Neuronal stem cell (in vitro differentiated cells): Measurements from ENCODE around the gene DIP2B.

Experiments
- DNase-seq: peaks from one replicate; pipeline ENCODE4 v3.0.0-alpha.2; 2013; ENCODE audit warnings: low spot score
- H2AFZ ChIP-seq: one replicate; pipeline ENCODE4 v1.6.1; 2013; ENCODE audit warnings: mild to moderate bottlenecking, low read length, inconsistent platforms
- H2AK5ac ChIP-seq: 2 replicates; pipeline ENCODE4 v1.6.1; 2013; ENCODE audit warnings: low read depth, mild to moderate bottlenecking, inconsistent platforms, low read length, moderate library complexity, mixed read lengths
- H2BK120ac ChIP-seq: 2 replicates; pipeline ENCODE4 v1.6.1; 2013; ENCODE audit warnings: low read depth, mild to moderate bottlenecking, inconsistent platforms, low read length, moderate library complexity, mixed read lengths
- H2BK12ac ChIP-seq: one replicate; pipeline ENCODE4 v1.6.1; 2013; ENCODE audit warnings: low read length, inconsistent platforms
- H2BK15ac ChIP-seq: 2 replicates; pipeline ENCODE4 v1.6.1; 2013; ENCODE audit warnings: mild to moderate bottlenecking, low read length, inconsistent platforms, mixed read lengths
- H2BK5ac ChIP-seq: one replicate; pipeline ENCODE4 v1.6.1; 2013; ENCODE audit warnings: inconsistent platforms, mild to moderate bottlenecking, low read length, moderate library complexity
- H3K14ac ChIP-seq: one replicate; pipeline ENCODE4 v1.6.1; 2013; ENCODE audit warnings: low read length, inconsistent platforms
- H3K18ac ChIP-seq: 2 replicates; pipeline ENCODE4 v1.6.1; 2013; ENCODE audit warnings: low read length, inconsistent platforms
- H3K23ac ChIP-seq: 2 replicates; pipeline ENCODE4 v1.6.1; 2013; ENCODE audit warnings: low read depth, mild to moderate bottlenecking, mixed read lengths, low read length, inconsistent platforms; ENCODE audit not compliant: poor library complexity
- H3K27ac ChIP-seq: replicated peaks from 3 replicates; pipeline ENCODE4 v1.5.1; 2013; ENCODE audit warnings: low read length, inconsistent platforms
- H3K27me3 ChIP-seq, 3 experiments: 2 replicates each; pipeline ENCODE4 v1.6.1; 2013; ENCODE audit warnings: low read length in 3 of 3, mild to moderate bottlenecking in 2 of 3, inconsistent platforms in 1 of 3, low read depth in 1 of 3, mixed read lengths in 1 of 3, moderate library complexity in 1 of 3; ENCODE audit not compliant: control insufficient read depth in 3 of 3, insufficient read depth in 3 of 3
- H3K36me3 ChIP-seq, 2 donors: replicated peaks in 1 of 2; 2 replicates each; pipeline ENCODE4 v1.6.1; 2013; ENCODE audit warnings: low read length in 2 of 2; ENCODE audit not compliant: control insufficient read depth in 2 of 2, insufficient read depth in 2 of 2
- H3K4ac ChIP-seq: 2 replicates; pipeline ENCODE4 v1.6.1; 2013; ENCODE audit warnings: inconsistent platforms, mild to moderate bottlenecking, low read length, moderate library complexity
- H3K4me1 ChIP-seq, 2 donors: 1 replicate in 1 of 2; 2 replicates in 1 of 2; pipeline ENCODE4 v1.6.1; 2013; ENCODE audit warnings: low read length in 2 of 2, low read depth in 1 of 2; ENCODE audit not compliant: control insufficient read depth in 2 of 2, insufficient read depth in 1 of 2
- H3K4me2 ChIP-seq: one replicate; pipeline ENCODE4 v1.6.1; 2013; ENCODE audit warnings: mild to moderate bottlenecking, low read length, inconsistent platforms; ENCODE audit not compliant: insufficient read depth, poor library complexity, severe bottlenecking
- H3K4me3 ChIP-seq, 2 donors: 2 replicates each; pipeline ENCODE4 v1.5.1; 2013; ENCODE audit warnings: low read length in 2 of 2, mild to moderate bottlenecking in 2 of 2, inconsistent platforms in 1 of 2, moderate library complexity in 1 of 2
- H3K79me1 ChIP-seq: one replicate; pipeline ENCODE4 v1.6.1; 2013; ENCODE audit warnings: low read depth, mild to moderate bottlenecking, inconsistent platforms, low read length, moderate library complexity
- H3K9ac ChIP-seq: one replicate; pipeline ENCODE4 v1.6.1; 2013; ENCODE audit warnings: mild to moderate bottlenecking, low read depth, low read length, inconsistent platforms; ENCODE audit not compliant: poor library complexity
- H3K9me3 ChIP-seq, 2 donors: replicated peaks in 1 of 2; 2 replicates each; pipeline versions ENCODE3 to v1.6.1; 2013; ENCODE audit warnings: low read length in 2 of 2, mild to moderate bottlenecking in 2 of 2, inconsistent platforms in 1 of 2, low read depth in 1 of 2, mixed read lengths in 1 of 2, moderate library complexity in 1 of 2; ENCODE audit not compliant: control insufficient read depth in 2 of 2, insufficient read depth in 1 of 2
- H4K8ac ChIP-seq: one replicate; pipeline ENCODE4 v1.6.1; 2013; ENCODE audit warnings: low read depth, mild to moderate bottlenecking, inconsistent platforms, low read length, moderate library complexity
- H4K91ac ChIP-seq: one replicate; pipeline ENCODE4 v1.6.1; 2013; ENCODE audit warnings: low read length, low read depth, mild to moderate bottlenecking, inconsistent platforms; ENCODE audit not compliant: poor library complexity
- WGBS, 2 donors: extraction: QIAGEN DNeasy Blood & Tissue Kit; methylation state at CpG; one replicate each; pipeline ENCODE4 v1.1.7; 2013; ENCODE audit warnings: missing lambda C conversion rate in 2 of 2, mixed read lengths in 1 of 2; ENCODE audit not compliant: insufficient read length in 2 of 2, insufficient replicate concordance in 1 of 2; ENCODE audit errors: extremely low coverage in 2 of 2; 5-methylcytosine and 5-hydroxymethylcytosine counted together

Gene DIP2B

GRCh38 chr12:50606675-50607375 is 102.0 kb downstream of the DIP2B start:
- Histone ChIP-seq H3K27ac (no peak overlapping the region), H4K8ac (no peak overlapping the region), H3K4me2 (no peak overlapping the region), H2BK120ac (no peak overlapping the region), H3K27me3 (no peaks in the 10 kb centered on the region), H3K36me3 (peaks cover 0 to under 1% of the 10 kb centered on the region in 2 donors), H4K91ac (no peak overlapping the region), H3K79me1 (peaks cover 2% of the 10 kb centered on the region), H3K9me3 (no peaks in the 10 kb centered on the region), H3K4ac (no peak overlapping the region), H2AK5ac (no peak overlapping the region), H3K4me3 (no peak overlapping the region), H3K4me1 (no peaks in the 10 kb centered on the region), H2BK5ac (no peak overlapping the region), H2BK15ac (no peak overlapping the region), H3K23ac (no peak overlapping the region), H2BK12ac (no peak overlapping the region), H3K18ac (no peak overlapping the region), H3K9ac (no peak overlapping the region), H2AFZ (no peak overlapping the region), H3K14ac (no peak overlapping the region)
- no peak for DNase-seq
- WGBS, 2 donors = no CpG with 5 or more reads among the region's 5 CpGs

DNA sequence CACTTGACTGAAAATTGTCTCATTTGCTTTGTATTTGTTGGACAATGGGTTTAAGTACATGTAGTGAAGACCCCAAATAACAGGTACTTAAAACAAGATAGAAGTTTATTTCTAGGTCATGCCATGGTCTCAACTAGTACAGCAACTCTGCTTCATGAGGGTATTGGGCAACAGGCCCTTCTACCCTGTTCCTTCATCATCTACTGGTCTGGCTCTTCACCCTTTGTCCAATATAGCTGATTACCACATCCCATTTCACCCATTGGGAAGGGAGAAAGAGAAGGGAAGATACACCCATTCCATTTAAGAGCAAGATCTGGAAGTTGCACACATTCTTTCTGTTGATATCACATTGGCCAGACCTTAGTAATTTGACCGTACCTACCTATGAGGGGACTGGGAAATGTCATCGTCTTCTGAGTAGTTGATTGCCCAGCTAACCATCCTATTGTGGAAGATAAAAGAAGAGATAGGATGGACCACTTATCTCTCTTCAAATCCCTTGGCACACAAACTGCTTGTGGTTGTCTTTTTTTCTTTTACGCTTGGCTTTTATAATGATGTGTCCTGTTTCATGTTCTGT is 104.6 kb downstream of the DIP2B start:
- no CpG with 5 or more reads among the region's 3 CpGs for WGBS, 2 donors
- H2BK5ac ChIP-seq = no peak overlapping the region

DNA sequence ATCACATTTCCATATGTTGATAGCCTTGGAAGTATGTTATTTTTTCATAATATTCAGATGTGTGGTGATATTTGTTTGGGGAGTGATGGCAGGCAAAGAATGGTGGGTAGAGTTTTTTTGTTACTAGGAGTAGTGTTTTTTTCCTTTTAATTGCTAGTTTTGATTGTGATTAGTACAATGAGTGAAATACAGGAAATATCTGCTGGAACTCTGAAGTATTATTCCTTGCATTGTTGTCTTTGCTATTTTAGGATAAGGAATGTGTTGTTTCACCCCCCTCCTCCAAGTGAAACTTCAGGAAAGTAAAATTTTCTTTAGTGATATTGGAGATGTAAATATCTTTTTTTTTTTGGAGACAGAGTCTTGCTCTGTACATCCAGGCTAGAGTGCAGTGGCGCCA is 105.4 kb downstream of the DIP2B start:
- Histone ChIP-seq H2BK12ac (no peak overlapping the region), H2AK5ac (no peak overlapping the region), H3K4me2 (no peak overlapping the region), H3K79me1 (peaks cover 2% of the 10 kb centered on the region), H2BK5ac (no peak overlapping the region), H3K9me3 (no peaks in the 10 kb centered on the region), H3K4me1 (peaks cover 0 to 7% of the 10 kb centered on the region in 2 donors), H3K14ac (no peak overlapping the region), H3K18ac (no peak overlapping the region), H3K27me3 (no peaks in the 10 kb centered on the region), H2AFZ (no peak overlapping the region), H2BK15ac (no peak overlapping the region), H3K4me3 (no peak overlapping the region), H3K4ac (no peak overlapping the region), H3K36me3 (no peaks in the 10 kb centered on the region), H3K27ac (no peak overlapping the region), H2BK120ac (no peak overlapping the region), H3K23ac (no peak overlapping the region), H4K8ac (no peak overlapping the region), H3K9ac (no peak overlapping the region), H4K91ac (no peak overlapping the region)
- no CpG with 5 or more reads among the region's 1 CpG for WGBS, 2 donors
- DNase-seq = no peak

More for the DNA sequence above, 104.6 kb downstream of the DIP2B start:
- no peak overlapping the region for H3K9ac ChIP-seq
- H3K27ac ChIP-seq = no peak overlapping the region
- H3K79me1 ChIP-seq = peaks cover 2% of the 10 kb centered on the region
- H2AK5ac ChIP-seq = no peak overlapping the region
- H3K27me3 ChIP-seq = no peaks in the 10 kb centered on the region
- no peaks in the 10 kb centered on the region for H3K36me3 ChIP-seq
- no peak overlapping the region for H3K23ac ChIP-seq
- DNase-seq = no peak
- H3K14ac ChIP-seq = no peak overlapping the region
- peaks cover 0 to 5% of the 10 kb centered on the region in 2 donors for H3K4me1 ChIP-seq
- no peak overlapping the region for H2BK120ac ChIP-seq
- no peak overlapping the region for H2AFZ ChIP-seq
- no peak overlapping the region for H3K4ac ChIP-seq
- H3K18ac ChIP-seq = no peak overlapping the region
- H2BK12ac ChIP-seq = no peak overlapping the region
- no peak overlapping the region for H4K91ac ChIP-seq
- no peak overlapping the region for H2BK15ac ChIP-seq
- H3K4me2 ChIP-seq = no peak overlapping the region
- no peak overlapping the region for H4K8ac ChIP-seq
- H3K9me3 ChIP-seq = no peaks in the 10 kb centered on the region
- H3K4me3 ChIP-seq = no peak overlapping the region

- H3K27ac ChIP-seq = no peak overlapping the region
- H3K9me3 ChIP-seq = no peaks in the 10 kb centered on the region
- no peak overlapping the region for H3K4me2 ChIP-seq
Measured at GRCh38 chr12:50611021-50611744, 106.4 kb downstream of the DIP2B start.

More at GRCh38 chr12:50611021-50611744, 106.4 kb downstream of the DIP2B start:
- no peak overlapping the region for H4K8ac ChIP-seq
- H3K36me3 ChIP-seq = no peaks in the 10 kb centered on the region
- H2BK15ac ChIP-seq = no peak overlapping the region
- DNase-seq = no peak
- H3K9ac ChIP-seq = no peak overlapping the region
- H3K27me3 ChIP-seq = no peaks in the 10 kb centered on the region
- no peak overlapping the region for H2BK12ac ChIP-seq
- WGBS, 2 donors = no CpG with 5 or more reads among the region's 10 CpGs
- no peak overlapping the region for H3K4me3 ChIP-seq
- H2BK5ac ChIP-seq = no peak overlapping the region
- no peak overlapping the region for H4K91ac ChIP-seq
- H3K4me1 ChIP-seq = peaks cover 0 to 7% of the 10 kb centered on the region in 2 donors
- H2AK5ac ChIP-seq = no peak overlapping the region
- no peak overlapping the region for H3K23ac ChIP-seq
- no peak overlapping the region for H3K14ac ChIP-seq
- no peak overlapping the region for H3K18ac ChIP-seq
- no peak overlapping the region for H2BK120ac ChIP-seq
- no peak overlapping the region for H2AFZ ChIP-seq
- no peaks in the 10 kb centered on the region for H3K79me1 ChIP-seq
- H3K4ac ChIP-seq = no peak overlapping the region
